ENCODE data around the gene ZNF789.
"Not testable (repeated sequence)": the region's sequence is repeated elsewhere in the genome, so short reads cannot be mapped to it uniquely, and the experiment has no call there.

Gene ZNF789

GRCh38 chr7:99459087-99459486 lies 13.6 kb upstream of the ZNF789 start:
- no peak for DNase-seq

GRCh38 chr7:99460651-99461050 lies 12.0 kb upstream of the ZNF789 start:
- no peak for DNase-seq

GRCh38 chr7:99461221-99461620 lies 11.5 kb upstream of the ZNF789 start:
- DNase-seq: no peak

DNA sequence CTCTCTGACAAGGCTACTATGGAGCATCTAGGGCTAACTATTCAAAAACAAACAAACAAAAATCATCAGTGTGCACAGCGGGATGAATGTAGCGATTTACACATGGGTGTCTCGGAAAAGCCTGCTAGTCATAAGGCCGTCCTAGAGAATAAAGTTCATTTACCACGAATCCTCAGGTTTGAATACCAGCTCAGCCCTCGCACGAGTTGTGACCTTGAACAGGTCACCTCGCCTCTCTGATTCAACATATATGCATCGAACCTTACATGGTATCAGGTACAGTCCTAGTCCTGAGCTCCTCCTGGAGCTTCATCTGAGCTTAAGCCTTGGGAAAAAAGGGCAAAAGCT lies 7.3 kb upstream of the ZNF789 start:
- no peak for DNase-seq

DNA sequence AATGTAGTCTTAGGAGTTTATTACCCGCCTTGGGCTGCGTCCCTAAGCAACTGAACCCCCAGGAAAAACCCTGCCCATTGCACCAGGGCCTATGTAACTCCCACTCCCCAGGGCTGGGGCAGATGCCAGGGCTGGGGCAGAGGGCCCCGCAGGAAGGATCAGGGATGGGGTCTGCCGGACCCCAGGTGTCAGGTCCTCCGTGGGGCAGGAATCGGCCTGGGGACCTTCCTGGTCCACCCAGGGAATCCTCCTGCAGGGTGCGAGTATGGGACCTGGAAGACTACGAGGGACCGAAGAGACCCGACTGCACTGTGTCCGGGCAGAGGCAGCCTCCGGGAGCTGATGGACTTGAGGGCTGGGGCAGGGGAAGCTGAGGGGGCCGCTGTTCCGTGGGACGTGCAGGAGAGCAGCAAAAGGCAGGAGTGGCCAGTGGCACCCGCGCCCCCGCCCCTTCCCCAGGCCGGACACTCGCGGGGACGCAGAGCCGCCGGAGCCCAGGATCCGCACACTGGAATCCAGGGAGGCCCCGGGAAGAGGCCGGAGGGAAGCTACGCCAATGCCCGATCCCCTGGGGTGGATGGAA lies 4.3 kb upstream of the ZNF789 start:
- DNase-seq: no peak

- no peak for DNase-seq
Measured at GRCh38 chr7:99469381-99470065, 3.2 kb upstream of the ZNF789 start.

- no peak for DNase-seq
Measured at GRCh38 chr7:99473315-99473596, 566 bp downstream of the ZNF789 start.

DNA sequence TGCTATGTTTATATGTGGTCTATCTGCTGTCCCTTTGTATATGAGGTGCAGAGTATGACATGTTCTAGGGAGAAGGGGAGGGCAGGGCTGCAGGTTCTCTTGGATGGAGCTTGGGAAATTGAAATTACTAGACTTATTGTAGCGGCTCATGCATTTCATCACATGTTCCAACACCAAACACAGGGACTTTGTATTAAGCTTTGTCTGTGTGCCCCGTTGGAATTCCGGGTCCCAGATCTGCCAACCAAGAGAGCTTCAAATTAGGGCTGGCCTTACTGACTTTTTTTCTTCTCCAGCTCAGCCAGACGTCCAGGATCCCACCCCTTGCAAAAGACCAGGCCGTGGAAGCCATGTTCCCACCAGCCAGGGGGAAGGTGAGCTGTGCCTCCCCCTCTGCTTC lies 3.4 kb downstream of the ZNF789 start:
- no peak for DNase-seq

GRCh38 chr7:99478464-99479440 lies 6.1 kb downstream of the ZNF789 start:
- no peak for DNase-seq

- DNase-seq: no peak
Measured at GRCh38 chr7:99485094-99485493, 12.4 kb downstream of the ZNF789 start.

DNA sequence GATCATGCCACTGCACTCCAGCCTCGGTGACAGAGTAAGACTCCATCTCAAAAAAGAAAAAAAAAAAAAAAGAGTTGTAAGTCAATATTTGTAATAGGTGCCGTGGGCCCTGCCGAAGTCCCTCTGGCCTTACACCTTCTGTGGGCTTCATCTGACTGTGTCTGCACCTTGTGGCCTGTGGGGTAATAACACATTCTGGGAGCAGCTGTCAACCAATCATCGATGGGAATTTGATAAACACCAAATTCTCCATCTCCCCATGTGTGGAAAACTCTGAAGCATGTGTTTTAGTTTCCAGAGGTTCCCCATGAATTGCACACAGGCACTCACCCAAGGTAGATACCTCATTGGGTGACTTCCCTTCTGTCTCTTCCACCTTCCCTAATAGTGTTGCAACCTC lies 16.5 kb downstream of the ZNF789 start:
- no peak for DNase-seq

DNA sequence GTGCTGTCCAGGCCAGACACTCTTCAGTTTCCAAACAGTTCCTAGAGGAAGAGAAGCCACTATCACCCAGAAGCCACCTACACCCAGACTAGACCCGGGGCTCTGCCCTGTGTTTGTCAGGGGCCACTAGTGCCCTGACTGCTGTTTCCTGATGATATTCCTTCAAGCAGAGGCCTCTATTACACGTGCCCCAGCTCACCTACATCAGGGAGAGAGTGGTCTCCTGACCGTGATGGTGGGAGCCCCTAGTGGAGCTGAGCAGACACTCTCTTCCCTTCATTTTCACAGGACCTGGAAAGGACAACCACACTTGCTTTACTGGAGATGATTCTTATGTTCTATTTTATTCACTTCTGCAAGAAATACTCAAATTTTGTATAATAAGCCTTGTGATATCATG lies 18.2 kb downstream of the ZNF789 start:
- DNase-seq: no peak

GRCh38 chr7:99493823-99494222 lies 21.1 kb downstream of the ZNF789 start:
- DNase-seq: no peak

- no peak for DNase-seq
Measured at GRCh38 chr7:99497766-99498545, 25.3 kb downstream of the ZNF789 start.

DNA sequence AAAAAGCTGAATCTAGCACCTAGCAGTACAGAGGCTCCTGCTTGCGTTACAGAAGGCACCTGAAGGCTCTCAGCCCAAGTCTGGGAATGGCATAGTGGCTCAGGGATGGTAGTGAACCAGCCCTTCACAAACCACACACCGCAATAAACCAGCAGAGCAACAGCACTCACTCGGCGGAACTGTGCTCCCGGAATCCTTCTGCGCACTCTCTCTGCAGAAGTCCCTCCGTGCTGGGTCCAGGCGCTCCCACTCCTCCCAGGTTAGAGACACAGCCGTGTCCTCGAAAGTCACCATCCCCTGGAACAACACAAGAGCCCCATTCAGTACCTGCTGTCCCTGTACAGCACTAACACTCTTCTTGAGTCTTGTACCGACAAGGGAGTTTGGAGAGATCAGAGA lies 25.9 kb downstream of the ZNF789 start:
- DNase-seq: no peak

DNA sequence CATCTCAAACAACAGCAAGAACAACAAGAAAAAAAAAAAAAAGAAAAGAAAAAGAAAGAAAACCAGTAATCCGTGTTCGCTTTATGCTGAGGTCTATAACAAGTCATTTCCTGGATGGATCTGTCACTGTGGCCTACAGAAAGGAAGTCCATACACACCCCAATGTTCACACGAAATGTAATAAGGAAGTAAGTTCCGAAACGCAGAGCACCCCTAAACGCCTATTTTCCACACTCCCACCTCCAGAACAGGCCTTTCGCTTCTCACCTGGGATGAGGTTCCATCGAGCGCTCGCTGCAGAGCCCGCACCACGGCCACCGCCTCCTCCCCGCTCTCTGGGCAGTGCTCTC lies 26.7 kb downstream of the ZNF789 start:
- DNase-seq: no peak

DNA sequence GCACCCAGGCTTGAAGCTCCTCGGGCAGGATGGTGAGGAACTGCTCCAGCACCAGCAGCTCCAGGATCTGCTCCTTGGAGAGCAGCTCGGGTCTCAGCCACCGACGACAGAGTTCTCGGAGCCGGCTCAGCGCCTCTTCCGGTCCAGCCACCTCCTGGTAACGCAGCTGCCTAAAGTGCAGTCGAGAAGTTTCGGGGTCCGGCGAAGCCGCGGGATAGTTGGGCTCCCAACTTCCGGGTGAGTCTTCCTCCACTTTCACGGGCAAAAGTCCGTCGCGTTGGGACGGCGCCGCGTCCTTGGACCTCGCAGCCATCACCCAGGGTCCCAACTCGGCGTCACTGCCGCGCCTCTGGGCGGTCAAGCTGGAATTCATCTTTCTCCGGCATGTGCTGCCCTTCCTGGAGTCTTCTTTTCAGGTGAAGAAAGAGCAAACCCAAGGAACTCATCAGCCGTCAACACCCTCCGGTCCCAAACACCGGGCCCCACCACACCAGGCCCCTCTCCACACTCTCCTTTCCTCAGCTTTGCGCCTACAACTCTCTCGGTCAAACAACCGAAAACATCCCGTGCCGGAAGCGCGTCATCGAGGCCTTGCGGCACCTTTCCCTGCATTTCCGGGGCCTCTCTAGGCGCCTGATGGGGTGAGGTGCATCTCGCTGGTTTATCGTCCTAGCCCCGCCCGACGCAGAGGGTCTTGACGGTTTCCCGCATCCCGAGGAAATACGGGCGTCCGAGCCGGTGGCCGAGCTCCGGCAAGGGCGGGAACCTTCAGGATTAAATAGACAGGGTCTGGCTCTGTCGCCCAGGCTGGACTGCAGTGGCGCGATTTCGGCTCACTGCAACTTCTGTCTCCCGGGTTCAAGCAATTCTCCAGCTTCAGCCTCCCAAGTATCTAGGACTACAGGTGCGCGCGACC lies 27.3 kb downstream of the ZNF789 start, which contains the start of gene ZNF394:
TSS of gene ZNF394 (minus strand) at position 561 of the 916 bp plus-strand sequence. CDS start at position 373, 188 bp downstream.
- peak; percentile 49 for DNase-seq

- no peak for DNase-seq
Measured at GRCh38 chr7:99500637-99501009, 27.9 kb downstream of the ZNF789 start.

DNA sequence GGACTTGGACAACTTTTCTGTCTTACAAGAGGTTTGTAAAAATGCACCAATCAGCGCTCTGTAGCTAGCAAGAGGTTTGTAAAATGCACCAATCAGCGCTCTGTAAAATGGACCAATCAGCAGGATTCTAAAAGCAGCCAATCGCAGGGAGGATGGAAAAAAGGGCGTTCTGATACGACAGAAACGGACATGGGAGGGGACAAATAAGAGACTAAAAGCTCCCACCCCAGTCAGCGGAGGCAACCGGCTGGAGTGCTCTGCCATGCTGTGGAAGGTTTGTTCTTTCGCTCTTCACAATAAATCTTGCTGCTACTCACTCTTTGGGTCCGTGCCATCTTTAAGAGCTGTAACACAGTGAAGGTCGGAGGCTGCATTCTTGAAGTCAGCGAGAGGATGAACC lies 28.5 kb downstream of the ZNF789 start:
- not testable (repeated sequence) for DNase-seq

GRCh38 chr7:99504281-99504602 lies 31.6 kb downstream of the ZNF789 start:
- DNase-seq: no peak

DNA sequence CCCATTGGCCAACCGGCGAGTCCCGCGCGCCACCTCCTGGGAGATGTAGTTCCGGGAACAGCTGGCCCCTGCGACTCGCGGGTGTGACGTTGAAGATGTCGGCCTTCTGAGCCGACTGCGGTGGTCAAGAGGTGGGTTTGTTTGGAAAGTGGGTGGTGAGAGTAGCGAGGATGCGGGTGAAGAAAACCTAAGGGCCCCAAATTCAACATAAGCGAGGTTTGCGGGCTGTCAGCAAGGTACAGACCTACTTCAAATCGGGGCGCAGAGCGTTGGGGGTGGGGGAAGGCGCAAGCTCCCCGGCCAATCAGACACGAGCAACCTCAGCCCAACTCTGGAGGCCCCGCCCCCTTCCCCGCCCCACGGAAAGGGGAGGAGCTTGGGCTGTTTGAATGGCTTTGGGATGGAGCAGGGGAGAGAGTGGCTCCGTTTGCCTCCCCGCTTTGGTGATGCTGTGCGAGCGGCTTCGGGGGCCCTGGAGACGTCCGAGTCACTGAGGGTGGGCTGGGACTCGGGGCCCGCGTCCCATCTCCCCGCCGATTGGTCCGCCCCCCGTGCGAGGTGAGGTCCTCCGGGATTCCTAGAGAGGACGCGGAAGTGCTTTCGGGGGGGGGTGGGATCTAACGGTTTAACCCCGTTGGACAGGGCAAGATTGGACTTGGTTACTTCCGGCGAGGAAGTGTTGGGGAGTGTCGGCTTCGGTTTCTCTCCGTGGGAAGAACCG lies 32.1 kb downstream of the ZNF789 start, which contains the start of gene ZKSCAN5:
TSS of gene ZKSCAN5 (plus strand) at position 60 of the 721 bp plus-strand sequence. CDS start 1,383 bp downstream, outside the sequence.
- peak; percentile 92 for DNase-seq

DNA sequence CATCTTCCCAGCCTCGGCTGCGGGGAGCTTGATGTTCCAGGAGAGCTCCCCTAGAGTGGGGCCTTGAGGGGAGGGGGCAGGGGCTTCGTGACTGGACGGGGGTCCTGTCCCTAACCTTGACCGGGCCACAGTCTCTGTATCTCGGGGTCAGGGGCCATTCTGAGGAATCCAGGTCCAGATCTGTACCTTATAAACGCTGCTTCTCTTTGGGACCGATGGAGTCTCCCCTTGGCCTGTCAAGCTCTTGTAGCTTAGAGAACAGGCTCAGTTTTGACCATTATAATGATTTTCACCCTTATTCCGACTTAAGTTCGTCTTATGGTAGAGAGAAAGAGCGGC lies 32.6 kb downstream of the ZNF789 start:
- no peak for DNase-seq

Data from NCI-H2081 treated with DMSO at 0.1 percent for 48 hours (cell line).